BLaER1 treated with 17β-estradiol and CSF1 and Interleukin-3, amounts not matched to agents 10 nM and 100 nM (cell line): Measurements from ENCODE around the gene LHX2.
A peak's percentile ranks its signal among the peaks of the same experiment; 100 is the strongest.

ENCODE experiments used
- H3K27ac ChIP-seq, 11 experiments: shearing (Covaris generic); formaldehyde crosslinking; 2 replicates each; pipeline ENCODE4 v1.8.1; 2022
- H3K27me3 ChIP-seq, 11 experiments: shearing (Covaris generic); formaldehyde crosslinking; 2 replicates each; pipeline ENCODE4 v1.8.1; 2022
- H3K36me3 ChIP-seq, 11 experiments: shearing (Covaris generic); formaldehyde crosslinking; 2 replicates each; pipeline ENCODE4 v1.8.1; 2022
- H3K4me1 ChIP-seq, 10 experiments: shearing (Covaris generic); formaldehyde crosslinking; 2 replicates each; pipeline ENCODE4 v1.8.1; 2022
- H3K4me2 ChIP-seq, 11 experiments: shearing (Covaris generic); formaldehyde crosslinking; 2 replicates each; pipeline ENCODE4 v1.8.1; 2022
- H3K4me3 ChIP-seq, 10 experiments: shearing (Covaris generic); formaldehyde crosslinking; 2 replicates each; pipeline ENCODE4 v1.8.1; 2022
- H3K9ac ChIP-seq, 11 experiments: shearing (Covaris generic); formaldehyde crosslinking; 2 replicates each; pipeline ENCODE4 v1.8.1; 2022
- H3K9me3 ChIP-seq, 11 experiments: shearing (Covaris generic); formaldehyde crosslinking; replicated peaks in 1 of 11; 2 replicates each; pipeline ENCODE4 v1.8.1; 2022
- H4K20me1 ChIP-seq, 11 experiments: shearing (Covaris generic); formaldehyde crosslinking; 2 replicates each; pipeline ENCODE4 v1.8.1; 2022
- Cebpa-rat ChIP-seq, 11 experiments: shearing (Covaris generic); IDR thresholded peaks; 2 replicates each; pipeline ENCODE4 v1.8.1; 2022

The LHX2 gene

DNA sequence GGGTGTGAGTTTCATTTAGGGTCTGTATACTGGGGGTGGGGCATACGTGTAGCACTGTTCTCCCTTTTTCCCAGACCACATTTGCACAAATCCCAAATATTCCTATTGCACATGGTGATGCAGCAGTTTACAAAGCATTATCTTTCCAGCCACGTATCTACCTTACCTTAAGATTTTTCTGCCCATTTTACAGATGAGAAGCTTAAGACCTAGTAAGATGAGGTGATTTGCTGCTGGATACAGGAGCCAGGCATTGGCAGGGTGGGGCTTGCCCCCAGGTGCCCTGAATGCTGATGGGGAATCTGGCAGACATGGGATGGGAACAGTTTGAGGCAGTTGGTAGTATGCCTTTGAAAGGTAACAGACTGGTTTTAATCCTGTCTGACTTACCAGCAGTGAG is 12.5 kb downstream of the LHX2 start:
- Histone ChIP-seq H3K27ac (no peak overlapping the region), H4K20me1 (peaks cover 9 to 52% (median 39%) of the 10 kb centered on the region in 11 experiments; a peak in 20 of 22 replicates), H3K9ac (no peak overlapping the region), H3K4me1 (peaks cover 0 to 14% (median 0%) of the 10 kb centered on the region in 10 experiments; a peak in 2 of 20 replicates), H3K4me3 (no peak overlapping the region), H3K36me3 (no peaks in the 10 kb centered on the region), H3K4me2 (no peak overlapping the region), H3K27me3 (peaks cover 59 to 88% (median 79%) of the 10 kb centered on the region in 11 experiments), H3K9me3 (no peaks in the 10 kb centered on the region)
- no peak for TF ChIP-seq Cebpa-rat (IDR thresholded peaks at IDR 0.05)

DNA sequence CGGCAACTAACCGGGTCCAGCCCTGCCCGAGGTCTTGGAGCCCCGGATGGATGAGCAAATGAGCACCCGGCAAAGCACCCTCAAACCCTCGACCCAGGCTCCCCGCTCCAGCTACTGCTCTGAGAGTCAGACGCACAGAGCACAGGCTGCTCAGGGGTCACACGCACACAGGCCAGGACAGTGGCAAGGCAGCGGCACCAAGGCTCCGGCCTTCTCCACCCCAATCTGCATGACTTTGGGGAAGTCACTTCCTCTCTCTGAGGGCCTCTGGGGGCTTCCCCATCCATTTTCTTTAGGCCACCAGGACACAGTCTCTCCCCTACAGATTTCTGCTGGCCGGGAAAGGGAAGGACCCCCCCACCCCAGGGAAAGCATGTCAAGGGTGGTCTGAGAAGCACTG is 18.0 kb downstream of the LHX2 start:
- no peak overlapping the region for H3K4me3 ChIP-seq
- no peaks in the 10 kb centered on the region for H3K36me3 ChIP-seq
- no peak for TF ChIP-seq Cebpa-rat (IDR thresholded peaks at IDR 0.05)
- H4K20me1 ChIP-seq = peaks cover 0 to 8% (median 0%) of the 10 kb centered on the region in 11 experiments; a peak in 6 of 22 replicates
- no peak overlapping the region for H3K4me2 ChIP-seq
- H3K4me1 ChIP-seq = no peaks in the 10 kb centered on the region
- no peak overlapping the region for H3K27ac ChIP-seq
- H3K27me3 ChIP-seq = peaks cover 35 to 84% (median 69%) of the 10 kb centered on the region in 11 experiments
- H3K9me3 ChIP-seq = no peaks in the 10 kb centered on the region
- no peak overlapping the region for H3K9ac ChIP-seq

GRCh38 chr9:124030969-124031451 is 19.4 kb downstream of the LHX2 start:
- H3K9me3 ChIP-seq = no peaks in the 10 kb centered on the region
- H3K4me3 ChIP-seq = no peak overlapping the region
- peaks cover 31 to 75% (median 57%) of the 10 kb centered on the region in 11 experiments for H3K27me3 ChIP-seq

GRCh38 chr9:124032247-124032646 is 20.7 kb downstream of the LHX2 start:
- no peak overlapping the region for H3K9ac ChIP-seq
- H3K27me3 ChIP-seq = peaks cover 31 to 72% (median 46%) of the 10 kb centered on the region in 11 experiments
- H3K4me3 ChIP-seq = no peak overlapping the region
- no peaks in the 10 kb centered on the region for H3K36me3 ChIP-seq
- H3K27ac ChIP-seq = no peak overlapping the region
- peaks cover 0 to 8% (median 0%) of the 10 kb centered on the region in 11 experiments; a peak in 4 of 22 replicates for H4K20me1 ChIP-seq
- H3K9me3 ChIP-seq = no peaks in the 10 kb centered on the region
- TF ChIP-seq Cebpa-rat (IDR thresholded peaks at IDR 0.05) = no peak
- no peak overlapping the region for H3K4me2 ChIP-seq
- no peaks in the 10 kb centered on the region for H3K4me1 ChIP-seq

More at GRCh38 chr9:124030969-124031451, 19.4 kb downstream of the LHX2 start:
- H3K4me1 ChIP-seq = no peaks in the 10 kb centered on the region
- H4K20me1 ChIP-seq = peaks cover 0 to 8% (median 0%) of the 10 kb centered on the region in 11 experiments; a peak in 4 of 22 replicates
- no peak overlapping the region for H3K27ac ChIP-seq
- no peak overlapping the region for H3K9ac ChIP-seq
- no peak for TF ChIP-seq Cebpa-rat (IDR thresholded peaks at IDR 0.05)
- H3K4me2 ChIP-seq = no peak overlapping the region
- no peaks in the 10 kb centered on the region for H3K36me3 ChIP-seq

DNA sequence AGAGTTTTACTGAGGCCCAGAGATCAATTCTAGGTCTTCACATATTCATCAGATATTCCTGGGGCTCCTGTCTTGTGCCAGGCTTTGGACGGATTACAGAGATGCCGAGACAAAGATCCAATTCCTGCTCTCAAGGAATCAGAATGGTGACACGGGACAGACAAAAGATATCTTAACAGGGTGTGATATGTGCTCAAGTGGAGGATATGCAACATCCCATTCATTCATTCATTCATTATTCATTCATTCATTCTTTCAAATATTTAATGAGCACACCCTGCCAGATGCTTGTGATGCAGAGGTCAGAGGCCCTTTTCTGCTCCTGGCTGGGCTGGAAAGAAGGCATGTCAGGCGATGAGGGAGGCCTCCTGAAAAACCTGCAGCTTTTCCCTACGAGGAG is 21.8 kb downstream of the LHX2 start:
- Histone ChIP-seq H3K4me1 (peaks cover 0 to 6% (median 2%) of the 10 kb centered on the region in 10 experiments; a peak in 7 of 20 replicates), H3K9me3 (no peaks in the 10 kb centered on the region), H3K27ac (no peak overlapping the region), H3K9ac (no peak overlapping the region), H3K4me2 (no peak overlapping the region), H3K4me3 (no peak overlapping the region), H3K27me3 (peaks cover 28 to 72% (median 45%) of the 10 kb centered on the region in 11 experiments), H4K20me1 (peaks cover 0 to 12% (median 0%) of the 10 kb centered on the region in 11 experiments; a peak in 3 of 22 replicates), H3K36me3 (no peaks in the 10 kb centered on the region)
- no peak for TF ChIP-seq Cebpa-rat (IDR thresholded peaks at IDR 0.05)

GRCh38 chr9:124033967-124034366 is 22.4 kb downstream of the LHX2 start:
- H3K27me3 ChIP-seq = peaks cover 28 to 71% (median 45%) of the 10 kb centered on the region in 11 experiments
- H3K9ac ChIP-seq = no peak overlapping the region
- no peak overlapping the region for H3K27ac ChIP-seq
- H4K20me1 ChIP-seq = peaks cover 0 to 12% (median 0%) of the 10 kb centered on the region in 11 experiments; a peak in 4 of 22 replicates
- TF ChIP-seq Cebpa-rat (IDR thresholded peaks at IDR 0.05) = no peak
- no peaks in the 10 kb centered on the region for H3K9me3 ChIP-seq
- H3K4me3 ChIP-seq = no peak overlapping the region
- H3K36me3 ChIP-seq = no peaks in the 10 kb centered on the region
- H3K4me1 ChIP-seq = peaks cover 0 to 10% (median 4%) of the 10 kb centered on the region in 10 experiments; a peak in 8 of 20 replicates
- no peak overlapping the region for H3K4me2 ChIP-seq

GRCh38 chr9:124035001-124035650 is 23.6 kb downstream of the LHX2 start:
- Histone ChIP-seq H3K27ac (no peak overlapping the region), H3K36me3 (no peaks in the 10 kb centered on the region), H3K4me2 (no peak overlapping the region), H4K20me1 (peaks cover 0 to 22% (median 0%) of the 10 kb centered on the region in 11 experiments; a peak in 4 of 22 replicates), H3K4me1 (peaks cover 4 to 22% (median 11%) of the 10 kb centered on the region in 10 experiments; a peak in 17 of 20 replicates), H3K9ac (no peak overlapping the region), H3K27me3 (peaks cover 30 to 66% (median 40%) of the 10 kb centered on the region in 11 experiments), H3K9me3 (no peaks in the 10 kb centered on the region), H3K4me3 (no peak overlapping the region)
- no peak for TF ChIP-seq Cebpa-rat (IDR thresholded peaks at IDR 0.05)

DNA sequence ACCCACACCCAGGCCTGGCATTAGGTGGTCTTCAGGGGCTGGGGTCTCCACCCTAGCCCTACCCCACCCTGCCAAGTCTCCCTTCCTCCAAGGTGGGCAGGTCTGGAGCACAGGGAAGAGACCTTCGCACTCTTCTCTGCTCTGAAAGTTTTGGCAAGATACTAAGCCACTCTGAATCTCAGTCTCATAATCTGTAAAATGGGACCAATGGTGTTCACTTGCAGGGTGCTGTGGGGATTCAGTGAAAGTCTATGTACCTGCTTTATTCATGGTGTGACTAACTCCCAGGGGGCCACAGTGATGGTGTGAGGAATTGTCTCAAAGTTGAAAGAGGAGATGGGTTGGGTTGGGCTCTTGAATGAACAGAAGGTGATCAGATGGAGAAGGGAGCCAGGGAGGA is 25.0 kb downstream of the LHX2 start:
- H4K20me1 ChIP-seq = peaks cover 0 to 25% (median 0%) of the 10 kb centered on the region in 11 experiments; a peak in 3 of 22 replicates
- no peak overlapping the region for H3K27ac ChIP-seq
- no peaks in the 10 kb centered on the region for H3K9me3 ChIP-seq
- H3K27me3 ChIP-seq = peaks cover 22 to 59% (median 28%) of the 10 kb centered on the region in 11 experiments
- H3K36me3 ChIP-seq = no peaks in the 10 kb centered on the region
- H3K4me1 ChIP-seq = peaks cover 13 to 36% (median 23%) of the 10 kb centered on the region in 10 experiments
- no peak for TF ChIP-seq Cebpa-rat (IDR thresholded peaks at IDR 0.05)
- H3K4me2 ChIP-seq = no peak overlapping the region
- no peak overlapping the region for H3K4me3 ChIP-seq
- no peak overlapping the region for H3K9ac ChIP-seq

- Histone ChIP-seq H3K4me3 (no peak overlapping the region), H3K27me3 (peaks cover 10 to 59% (median 15%) of the 10 kb centered on the region in 11 experiments), H4K20me1 (peaks cover 0 to 19% (median 0%) of the 10 kb centered on the region in 11 experiments; a peak in 3 of 22 replicates), H3K27ac (no peak overlapping the region), H3K4me2 (peak overlapping the region in 8 of 11 experiments; percentile 2 to 52 (median 22); a peak in 10 of 22 replicates), H3K9me3 (no peaks in the 10 kb centered on the region), H3K9ac (no peak overlapping the region), H3K36me3 (no peaks in the 10 kb centered on the region), H3K4me1 (peaks cover 17 to 46% (median 34%) of the 10 kb centered on the region in 10 experiments)
- no peak for TF ChIP-seq Cebpa-rat (IDR thresholded peaks at IDR 0.05)
These were observed 26.2 kb downstream of the LHX2 start for GRCh38 chr9:124037790-124038189.
